H1 (cell line): ENCODE data around the gene CHD3. TPM values are rescaled to one million over a fixed set of nuclear protein-coding genes. Genes with fewer than 3 reads are reported as not detected.

Source experiments
- CTCF ChIA-PET: fragments of 300-600 bp; sonication (Branson Sonifier 250); formaldehyde crosslinking; loops from one replicate; lab custom pipeline; 2021; ENCODE audit not compliant: partially characterized antibody; lab: Charles Lee
- POLR2A ChIA-PET: fragments of 300-600 bp; sonication (Branson Sonifier 250); formaldehyde crosslinking; loops from one replicate; lab custom pipeline; 2021; ENCODE audit warnings: inconsistent platforms; ENCODE audit not compliant: partially characterized antibody; lab: Charles Lee
- DNase-seq, 2 experiments: peaks; one replicate each; pipeline versions ENCODE4 v3.0.0 to v3.0.0-alpha.2; 2010 to 2022; ENCODE audit warnings: low spot score in 2 of 2, low read depth in 1 of 2, mixed read lengths in 1 of 2
- FAIRE-seq: peaks from 2 replicates; lab custom pipeline; 2011; peaks lifted over from hg19 to GRCh38; lab: Jason Lieb, UNC
- H2AFZ ChIP-seq: 2 replicates; pipeline ENCODE4 v1.8.1; 2012; ENCODE audit warnings: low read length, inconsistent platforms
- H2AK5ac ChIP-seq: 2 replicates; pipeline ENCODE4 v1.6.1; 2013; ENCODE audit warnings: low read depth, low read length
- H2BK120ac ChIP-seq: replicated peaks from 2 replicates; pipeline ENCODE3; 2013; ENCODE audit warnings: low read depth, low read length, inconsistent platforms
- H2BK12ac ChIP-seq: 2 replicates; pipeline ENCODE4 v1.6.1; 2013; ENCODE audit warnings: low read depth, low read length
- H2BK15ac ChIP-seq: 2 replicates; pipeline ENCODE4 v1.6.1; 2013; ENCODE audit warnings: low read length
- H2BK20ac ChIP-seq: 2 replicates; pipeline ENCODE4 v1.6.1; 2013; ENCODE audit warnings: low read length
- H2BK5ac ChIP-seq: 2 replicates; pipeline ENCODE4 v1.6.1; 2013; ENCODE audit warnings: low read depth, low read length
- H3K14ac ChIP-seq: 2 replicates; pipeline ENCODE4 v1.6.1; 2013; ENCODE audit warnings: inconsistent platforms; ENCODE audit not compliant: insufficient read length
- H3K18ac ChIP-seq: 2 replicates; pipeline ENCODE4 v1.6.1; 2013; ENCODE audit warnings: low read length; ENCODE audit errors: extremely low read depth
- H3K23ac ChIP-seq: 2 replicates; pipeline ENCODE4 v1.6.1; 2013; ENCODE audit warnings: inconsistent platforms; ENCODE audit not compliant: insufficient read length
- H3K23me2 ChIP-seq: 2 replicates; pipeline ENCODE4 v1.6.1; 2013; ENCODE audit warnings: low read depth, low read length
- H3K27ac ChIP-seq: 2 replicates; pipeline ENCODE4 v1.6.1; 2011; ENCODE audit warnings: low read depth, low read length, inconsistent platforms
- H3K27me3 ChIP-seq, 4 experiments: replicated peaks in 1 of 4; 1 replicate in 1 of 4; 2 replicates in 3 of 4; pipeline versions ENCODE4 v1.6.1 to v1.8.1; 2011 to 2013; ENCODE audit warnings: low read length in 3 of 4, mild to moderate bottlenecking in 3 of 4, inconsistent platforms in 2 of 4, mixed read lengths in 2 of 4, moderate library complexity in 1 of 4; ENCODE audit not compliant: control insufficient read depth in 3 of 4, insufficient read depth in 3 of 4; ENCODE audit errors: extremely low read depth in 1 of 4
- H3K36me3 ChIP-seq, 4 experiments: 2 replicates each; pipeline versions ENCODE4 v1.6.1 to v1.8.1; 2011 to 2013; ENCODE audit warnings: mild to moderate bottlenecking in 4 of 4, low read length in 3 of 4, moderate library complexity in 2 of 4, control low read depth in 1 of 4, inconsistent platforms in 1 of 4; ENCODE audit not compliant: insufficient read depth in 4 of 4, control insufficient read depth in 2 of 4
- H3K4ac ChIP-seq: replicated peaks from 2 replicates; pipeline ENCODE3; 2013; ENCODE audit warnings: low read length, low read depth, mixed read lengths, inconsistent platforms; ENCODE audit not compliant: insufficient read length
- H3K4me1 ChIP-seq, 4 experiments: replicated peaks in 1 of 4; 1 replicate in 1 of 4; 2 replicates in 3 of 4; pipeline versions ENCODE4 v1.6.1 to v1.8.1; 2011 to 2013; ENCODE audit warnings: low read length in 3 of 4, inconsistent platforms in 2 of 4, mixed read lengths in 1 of 4; ENCODE audit not compliant: insufficient read depth in 4 of 4, control insufficient read depth in 3 of 4
- H3K4me2 ChIP-seq, 2 experiments: 2 replicates each; pipeline versions ENCODE4 v1.6.1 to v1.8.1; 2011 to 2013; ENCODE audit warnings: low read depth in 2 of 2, low read length in 2 of 2, control low read depth in 1 of 2, inconsistent platforms in 1 of 2, mild to moderate bottlenecking in 1 of 2; ENCODE audit not compliant: insufficient read depth in 1 of 2
- H3K4me3 ChIP-seq, 4 experiments: fragments of 200-600, 300-600 bp in 1 of 4; sonication (generic), shearing (Covaris generic), sonication (Bioruptor Twin) in 1 of 4; 2 replicates each; pipeline versions ENCODE4 v1.5.1 to v1.8.1; 2011 to 2016; ENCODE audit warnings: low read length in 4 of 4, low read depth in 3 of 4, control low read depth in 2 of 4, inconsistent platforms in 2 of 4, mild to moderate bottlenecking in 2 of 4, mixed read lengths in 1 of 4, moderate library complexity in 1 of 4; ENCODE audit not compliant: insufficient read depth in 2 of 4; ENCODE audit errors: extremely low read depth in 1 of 4
- H3K56ac ChIP-seq: replicated peaks from 2 replicates; pipeline ENCODE3; 2013; ENCODE audit warnings: low read depth, mild to moderate bottlenecking, mixed read lengths, low read length, inconsistent platforms; ENCODE audit not compliant: insufficient read length
- H3K79me1 ChIP-seq: 2 replicates; pipeline ENCODE4 v1.6.1; 2013; ENCODE audit warnings: low read depth, low read length, control low read depth
- H3K79me2 ChIP-seq, 2 experiments: 2 replicates each; pipeline versions ENCODE4 v1.6.1 to v1.8.1; 2012 to 2013; ENCODE audit warnings: low read length in 2 of 2, mild to moderate bottlenecking in 2 of 2, inconsistent platforms in 1 of 2; ENCODE audit not compliant: insufficient read depth in 2 of 2, control insufficient read depth in 1 of 2
- H3K9ac ChIP-seq, 4 experiments: replicated peaks in 1 of 4; 1 replicate in 1 of 4; 2 replicates in 3 of 4; pipeline versions ENCODE4 v1.6.1 to v1.8.1; 2011 to 2013; ENCODE audit warnings: low read depth in 3 of 4, low read length in 3 of 4, control low read depth in 2 of 4, mild to moderate bottlenecking in 2 of 4, moderate library complexity in 2 of 4, inconsistent platforms in 1 of 4; ENCODE audit errors: extremely low read depth in 1 of 4
- H3K9me3 ChIP-seq, 2 experiments: 2 replicates each; pipeline versions ENCODE4 v1.6.1 to v1.8.1; 2012 to 2013; ENCODE audit warnings: mild to moderate bottlenecking in 2 of 2, moderate library complexity in 2 of 2, control low read depth in 1 of 2, inconsistent platforms in 1 of 2, low read depth in 1 of 2, low read length in 1 of 2, mixed read lengths in 1 of 2; ENCODE audit not compliant: insufficient read depth in 2 of 2
- H4K20me1 ChIP-seq, 2 experiments: replicated peaks in 1 of 2; 2 replicates each; pipeline versions ENCODE3 to v1.8.1; 2011 to 2013; ENCODE audit warnings: inconsistent platforms in 2 of 2, low read length in 2 of 2, mild to moderate bottlenecking in 1 of 2; ENCODE audit not compliant: insufficient read depth in 2 of 2, control insufficient read depth in 1 of 2
- H4K5ac ChIP-seq: 2 replicates; pipeline ENCODE4 v1.6.1; 2013; ENCODE audit warnings: low read length, low read depth, mixed read lengths, inconsistent platforms; ENCODE audit not compliant: insufficient read length
- H4K8ac ChIP-seq: 2 replicates; pipeline ENCODE4 v1.8.0; 2013; ENCODE audit warnings: mild to moderate bottlenecking, moderate library complexity, low read length, inconsistent platforms; ENCODE audit not compliant: insufficient read depth; ENCODE audit errors: extremely low read depth
- H4K91ac ChIP-seq: replicated peaks from 2 replicates; pipeline ENCODE3; 2013; ENCODE audit warnings: low read length, mixed read lengths, inconsistent platforms; ENCODE audit not compliant: insufficient read length
- CEBPB ChIP-seq: IDR thresholded peaks from 2 replicates; pipeline ENCODE4 v1.6.1; 2012; ENCODE audit warnings: low read depth, low read length
- RAD21 ChIP-seq, 2 experiments: IDR thresholded peaks in 1 of 2; conservative IDR thresholded peaks in 1 of 2; 2 replicates each; pipeline ENCODE4 v1.6.1; 2011; ENCODE audit warnings: low read depth in 2 of 2, low read length in 2 of 2, improper control_type of control experiment in 1 of 2, inconsistent platforms in 1 of 2, mild to moderate bottlenecking in 1 of 2, moderate library complexity in 1 of 2
- WGBS, 2 experiments: shearing (Covaris generic) in 1 of 2; methylation state at CpG; one replicate each; pipeline versions ENCODE4 v1.1.6 to v1.1.7; 2013 to 2015; ENCODE audit warnings: low lambda C conversion rate in 2 of 2, mixed read lengths in 2 of 2, inconsistent platforms in 1 of 2, low coverage in 1 of 2, missing lambda C conversion rate in 1 of 2; ENCODE audit not compliant: insufficient replicate concordance in 2 of 2, insufficient coverage in 1 of 2, insufficient read length in 1 of 2; ENCODE audit errors: extremely low coverage in 1 of 2, missing lambda C conversion rate in 1 of 2; 5-methylcytosine and 5-hydroxymethylcytosine counted together
- polyA plus RNA-seq, 7 experiments: library from polyadenylated mRNA; depleted of rRNA in 3 of 7; stranded (reverse) in 5 of 7; unstranded in 2 of 7; fragments of >200 nt in 5 of 7; fragments of 200-250 nt in 2 of 7; gene quantifications; 1 replicate in 5 of 7; 2 replicates in 1 of 7; 4 replicates in 1 of 7; pipeline versions ENCODE4 v1.2.1 to v1.2.3, GENCODE V29; 2011 to 2013; ENCODE audit warnings: missing spikeins in 2 of 7, mixed read lengths in 2 of 7
- total RNA-seq: library from RNA; stranded (reverse); fragmentation: NEBNext Ultra II Directional; extraction: Animal tissue kit (Norgen Biotek cat#: 25700); gene quantifications from 2 replicates; pipeline ENCODE4 v1.2.1, GENCODE V29; 2021

Gene CHD3
- total and polyA plus RNA-seq, 2 of the 8 experiments (the other 6 are each of a cell fraction or from before 2014, with no cell fraction given), result 12.3 to 12.9 TPM

DNA sequence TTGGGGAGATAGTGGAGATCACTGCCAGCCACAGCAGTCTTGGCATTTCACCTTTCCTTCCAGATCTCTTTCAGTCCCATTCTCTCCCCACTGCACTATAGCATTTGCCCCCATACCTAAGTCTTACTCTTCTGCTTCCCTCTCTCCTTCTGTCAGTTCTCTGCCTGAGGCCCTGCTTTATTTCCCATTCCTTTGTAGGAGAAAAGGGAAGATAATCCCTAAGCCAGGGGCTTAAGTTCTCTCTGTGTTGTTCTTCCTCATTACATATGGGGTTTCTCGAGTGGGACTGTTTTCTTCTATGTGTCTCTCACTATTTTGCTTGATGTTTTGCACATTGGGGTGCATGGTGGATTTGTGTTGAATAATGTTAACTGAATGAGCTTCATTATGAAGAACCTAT lies 48.1 kb upstream of the CHD3 start:
- TF ChIP-seq RAD21 (IDR thresholded peaks at IDR 0.05 in 1 of 2, conservative IDR thresholded peaks at IDR 0.05 in 1 of 2; ENCODE audit: low read depth in 2 of 2, low read length in 2 of 2) (no peak), CEBPB (no peak)
- DNase-seq (no peak), FAIRE-seq (no peak)
- H3K79me2 ChIP-seq, result no peaks in the 10 kb centered on the region
- H3K9me3 ChIP-seq, result no peaks in the 10 kb centered on the region
- WGBS, 2 experiments, result 83% methylated on average over 1 of the region's 1 CpG; no CpG with 5 or more reads in 1 of the 2 experiments
- no peak overlapping the region for H4K8ac ChIP-seq
- no peak overlapping the region for H4K5ac ChIP-seq
- no peak overlapping the region for H2BK120ac ChIP-seq
- H2AK5ac ChIP-seq, result no peak overlapping the region
- ChIA-PET POLR2A (interaction anchor here (0.8 to 5.2 kb wide), 3 partner anchors 9 to 16 kb away, joined by 3 to 34 read pairs (median 5); partner anchors contain the start of genes NAA38 and TMEM88), CTCF (interaction anchor here (0.6 to 5.0 kb wide), 7 partner anchors 10 to 741 kb away, joined by 3 to 25 read pairs (median 4); no protein-coding TSS in a partner anchor)
- H3K27ac ChIP-seq, result no peak overlapping the region
- no peak overlapping the region for H2BK20ac ChIP-seq
- H3K23me2 ChIP-seq, result peaks cover 48% of the 10 kb centered on the region
- no peak overlapping the region for H3K23ac ChIP-seq
- H2BK15ac ChIP-seq, result no peak overlapping the region
- H4K91ac ChIP-seq, result no peak overlapping the region
- H2BK5ac ChIP-seq, result no peak overlapping the region
- H3K79me1 ChIP-seq, result no peaks in the 10 kb centered on the region
- no peak overlapping the region for H3K4me3 ChIP-seq
- no peaks in the 10 kb centered on the region for H3K36me3 ChIP-seq
- H3K4ac ChIP-seq, result no peak overlapping the region
- no peak overlapping the region; a peak in 1 of 4 replicates for H3K4me2 ChIP-seq
- H4K20me1 ChIP-seq, result peaks cover 8 to 37% of the 10 kb centered on the region in 2 experiments
- no peak overlapping the region for H3K14ac ChIP-seq
- no peak overlapping the region for H3K56ac ChIP-seq
- peaks cover 18 to 51% (median 44%) of the 10 kb centered on the region in 4 experiments for H3K27me3 ChIP-seq
- peaks cover 10 to 37% (median 21%) of the 10 kb centered on the region in 4 experiments for H3K4me1 ChIP-seq
- H3K18ac ChIP-seq, result no peak overlapping the region
- H3K9ac ChIP-seq, result no peak overlapping the region
- H2BK12ac ChIP-seq, result no peak overlapping the region
- no peak overlapping the region for H2AFZ ChIP-seq
